PFSK-1 (cell line): ENCODE data around the gene ANKS4B. TPM values are rescaled to one million over a fixed set of nuclear protein-coding genes. Genes with fewer than 3 reads are reported as not detected.

Source experiments
- FOXP2 ChIP-seq: optimal IDR thresholded peaks from 2 replicates; pipeline ENCODE3; 2011; ENCODE audit warnings: borderline replicate concordance, control low read depth, inconsistent platforms; ENCODE audit not compliant: insufficient read depth; ENCODE audit errors: extremely low read length, extremely low read depth
- POLR2AphosphoS5 ChIP-seq: IDR thresholded peaks from 2 replicates; pipeline ENCODE4 v1.6.1; 2012; ENCODE audit warnings: low read depth, mild to moderate bottlenecking, control low read depth, low read length, moderate library complexity
- SIN3A ChIP-seq: IDR thresholded peaks from 2 replicates; pipeline ENCODE4 v1.6.1; 2012; ENCODE audit warnings: mild to moderate bottlenecking, low read length, moderate library complexity, borderline replicate concordance; ENCODE audit not compliant: insufficient read depth
- TAF1 ChIP-seq: IDR thresholded peaks from 2 replicates; pipeline ENCODE4 v1.6.1; 2012; ENCODE audit warnings: low read length, control low read depth, borderline replicate concordance; ENCODE audit not compliant: insufficient read depth
- polyA plus RNA-seq: library from polyadenylated mRNA; unstranded; fragments of >200 nt; gene quantifications from one replicate; pipeline ENCODE4 v1.2.1, GENCODE V29; 2012; ENCODE audit warnings: low read depth, missing spikeins; ENCODE audit not compliant: insufficient read length
- TF ChIP-seq, protein P1 (sequence below), 2 experiments: IDR thresholded peaks; 2 replicates each; pipeline versions ENCODE4 v1.6.1 to v1.8.0; 2011 to 2012; ENCODE audit warnings: low read depth in 2 of 2, low read length in 2 of 2, control low read depth in 1 of 2, inconsistent platforms in 1 of 2, mild to moderate bottlenecking in 1 of 2, moderate library complexity in 1 of 2; ENCODE audit not compliant: insufficient read depth in 1 of 2

ANKS4B gene, protein sequence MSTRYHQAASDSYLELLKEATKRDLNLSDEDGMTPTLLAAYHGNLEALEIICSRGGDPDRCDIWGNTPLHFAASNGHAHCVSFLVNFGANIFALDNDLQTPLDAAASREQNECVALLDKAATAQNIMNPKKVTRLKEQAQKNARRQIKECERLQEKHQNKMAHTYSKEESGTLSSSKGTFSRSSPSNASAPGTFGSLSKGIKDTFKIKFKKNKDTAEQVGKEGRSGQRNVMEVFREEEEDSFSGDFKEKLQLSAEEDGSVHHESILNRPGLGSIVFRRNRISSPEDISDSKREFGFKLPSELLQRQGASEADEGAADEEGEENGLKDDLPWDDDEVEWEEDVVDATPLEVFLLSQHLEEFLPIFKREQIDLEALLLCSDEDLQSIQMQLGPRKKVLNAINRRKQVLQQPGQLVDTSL
- not detected for polyA plus RNA-seq

DNA sequence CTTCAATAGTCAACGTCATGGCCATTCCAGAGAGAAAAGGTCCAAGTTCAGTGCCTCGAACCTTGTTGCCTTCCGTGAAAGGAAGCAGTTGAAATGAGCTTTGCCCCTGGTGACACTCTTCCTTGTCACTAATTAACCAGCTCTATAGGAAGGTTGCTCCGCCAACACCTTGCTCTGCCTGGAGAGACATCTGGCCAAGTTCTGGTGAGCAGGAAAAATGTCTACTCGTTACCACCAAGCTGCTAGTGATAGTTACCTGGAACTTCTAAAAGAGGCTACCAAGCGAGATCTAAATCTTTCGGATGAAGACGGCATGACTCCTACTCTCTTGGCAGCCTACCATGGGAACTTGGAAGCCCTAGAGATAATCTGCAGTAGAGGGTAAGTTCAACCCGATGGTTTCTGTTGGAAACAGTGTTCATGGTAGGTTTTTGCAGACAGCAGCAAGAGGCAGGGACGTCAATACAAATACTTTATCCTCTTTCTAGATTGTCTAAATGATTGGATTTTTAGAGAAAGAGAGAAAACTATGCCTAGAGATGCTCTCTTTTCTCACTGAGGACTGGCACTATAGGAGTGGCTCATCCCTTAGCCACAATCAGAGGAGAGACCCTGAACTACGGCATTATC, at the start of gene ANKS4B:
ANKS4B (plus strand) TSS at position 179 of the 630 bp plus-strand sequence; CDS start at position 218, 39 bp downstream.
- TF ChIP-seq FOXP2, result no peak
- no peak for TF ChIP-seq POLR2AphosphoS5
- no peak for TF ChIP-seq TAF1
- no peak for TF ChIP-seq SIN3A
- TF ChIP-seq, protein P1, sequence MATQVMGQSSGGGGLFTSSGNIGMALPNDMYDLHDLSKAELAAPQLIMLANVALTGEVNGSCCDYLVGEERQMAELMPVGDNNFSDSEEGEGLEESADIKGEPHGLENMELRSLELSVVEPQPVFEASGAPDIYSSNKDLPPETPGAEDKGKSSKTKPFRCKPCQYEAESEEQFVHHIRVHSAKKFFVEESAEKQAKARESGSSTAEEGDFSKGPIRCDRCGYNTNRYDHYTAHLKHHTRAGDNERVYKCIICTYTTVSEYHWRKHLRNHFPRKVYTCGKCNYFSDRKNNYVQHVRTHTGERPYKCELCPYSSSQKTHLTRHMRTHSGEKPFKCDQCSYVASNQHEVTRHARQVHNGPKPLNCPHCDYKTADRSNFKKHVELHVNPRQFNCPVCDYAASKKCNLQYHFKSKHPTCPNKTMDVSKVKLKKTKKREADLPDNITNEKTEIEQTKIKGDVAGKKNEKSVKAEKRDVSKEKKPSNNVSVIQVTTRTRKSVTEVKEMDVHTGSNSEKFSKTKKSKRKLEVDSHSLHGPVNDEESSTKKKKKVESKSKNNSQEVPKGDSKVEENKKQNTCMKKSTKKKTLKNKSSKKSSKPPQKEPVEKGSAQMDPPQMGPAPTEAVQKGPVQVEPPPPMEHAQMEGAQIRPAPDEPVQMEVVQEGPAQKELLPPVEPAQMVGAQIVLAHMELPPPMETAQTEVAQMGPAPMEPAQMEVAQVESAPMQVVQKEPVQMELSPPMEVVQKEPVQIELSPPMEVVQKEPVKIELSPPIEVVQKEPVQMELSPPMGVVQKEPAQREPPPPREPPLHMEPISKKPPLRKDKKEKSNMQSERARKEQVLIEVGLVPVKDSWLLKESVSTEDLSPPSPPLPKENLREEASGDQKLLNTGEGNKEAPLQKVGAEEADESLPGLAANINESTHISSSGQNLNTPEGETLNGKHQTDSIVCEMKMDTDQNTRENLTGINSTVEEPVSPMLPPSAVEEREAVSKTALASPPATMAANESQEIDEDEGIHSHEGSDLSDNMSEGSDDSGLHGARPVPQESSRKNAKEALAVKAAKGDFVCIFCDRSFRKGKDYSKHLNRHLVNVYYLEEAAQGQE (IDR thresholded peaks at IDR 0.05; ENCODE audit: insufficient read depth in 1 of 2, low read depth in 2 of 2, low read length in 2 of 2), result no peak

DNA sequence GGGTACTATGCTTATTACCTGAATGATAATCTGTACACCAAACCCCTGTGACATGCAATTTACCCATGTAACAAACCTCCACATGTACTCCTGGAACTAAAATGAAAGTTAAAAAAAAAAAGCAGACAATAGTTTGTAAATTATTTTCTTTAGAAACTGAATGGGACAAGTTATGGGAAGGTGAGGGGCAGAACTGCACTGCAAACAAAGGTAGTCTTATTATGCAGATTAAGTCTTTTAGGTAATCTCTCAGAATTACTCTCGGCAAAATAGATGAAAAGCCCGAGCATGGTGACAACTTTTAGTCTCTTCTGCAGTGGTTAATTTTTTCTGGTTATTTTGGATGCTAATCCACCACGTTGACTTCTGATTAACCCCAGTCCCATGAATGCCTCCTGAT, 49.5 kb upstream of the ANKS4B start:
- TF ChIP-seq, protein P1 (IDR thresholded peaks at IDR 0.05; ENCODE audit: insufficient read depth in 1 of 2, low read depth in 2 of 2, low read length in 2 of 2), result no peak
- TF ChIP-seq POLR2AphosphoS5 (no peak), FOXP2 (no peak), TAF1 (no peak), SIN3A (no peak)

DNA sequence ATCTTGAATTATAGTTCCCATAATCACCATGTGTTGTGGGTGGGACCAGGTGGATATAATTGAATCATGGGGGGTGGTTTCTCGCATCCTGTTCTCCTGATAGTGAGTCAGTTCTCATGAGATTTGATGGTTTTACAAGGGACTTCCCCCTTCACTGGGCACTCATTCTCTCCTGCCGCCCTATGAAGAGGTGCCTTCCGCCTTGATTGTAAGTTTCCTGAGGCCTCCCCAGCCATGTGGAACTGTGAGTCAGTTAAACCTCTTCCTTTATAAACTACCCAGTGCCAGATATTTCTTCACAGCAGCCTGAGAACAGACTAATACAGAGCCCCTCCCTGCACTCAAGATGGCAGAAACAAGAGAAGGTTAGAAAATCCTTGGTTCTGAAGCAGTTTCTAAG, 48.7 kb upstream of the ANKS4B start:
- TF ChIP-seq, protein P1 (IDR thresholded peaks at IDR 0.05; ENCODE audit: insufficient read depth in 1 of 2, low read depth in 2 of 2, low read length in 2 of 2), result no peak
- TF ChIP-seq SIN3A (no peak), FOXP2 (no peak), POLR2AphosphoS5 (no peak), TAF1 (no peak)

DNA sequence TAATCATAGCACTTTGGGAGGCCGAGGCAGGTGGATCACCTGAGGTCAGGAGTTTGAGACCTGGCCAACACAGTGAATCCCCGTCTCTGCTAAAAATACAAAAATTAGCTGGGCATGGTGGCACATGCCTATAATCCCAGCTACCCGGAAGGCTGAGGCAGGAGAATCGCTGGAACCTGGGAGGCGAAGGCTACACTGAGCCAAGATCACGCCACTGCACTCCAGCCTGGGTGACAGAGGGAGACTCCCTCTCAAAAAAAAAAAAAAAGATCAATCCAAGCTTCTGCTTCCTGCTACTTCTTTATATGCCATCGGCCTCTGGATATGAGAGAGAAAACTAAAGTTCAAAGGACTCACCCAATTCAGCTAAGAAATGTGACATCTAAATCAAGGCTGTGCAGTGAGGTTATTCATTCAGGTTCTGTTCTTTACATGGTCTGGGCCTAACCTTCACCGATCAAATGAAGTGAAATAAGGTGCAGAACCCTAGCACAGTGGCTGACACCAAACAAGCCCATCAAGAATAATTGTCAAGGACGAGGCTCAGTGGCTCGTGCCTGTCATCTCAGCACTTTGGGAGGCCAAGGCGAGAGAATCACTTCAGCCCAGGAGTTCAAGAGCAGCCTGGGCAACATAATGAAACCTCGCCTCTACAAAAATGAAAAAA, 47.7 kb upstream of the ANKS4B start:
- TF ChIP-seq POLR2AphosphoS5 (no peak), TAF1 (no peak), FOXP2 (no peak), SIN3A (no peak)
- TF ChIP-seq, protein P1 (IDR thresholded peaks at IDR 0.05; ENCODE audit: insufficient read depth in 1 of 2, low read depth in 2 of 2, low read length in 2 of 2), result no peak
